ENCODE results near the gene PRPSAP1. TPM values are rescaled to one million over a fixed set of nuclear protein-coding genes. Genes with fewer than 3 reads are reported as not detected.

PRPSAP1 gene
- total and polyA plus RNA-seq, 2 of the 8 experiments (the other 6 are each of a cell fraction or from before 2014, with no cell fraction given) = 32.0 to 54.2 TPM

DNA sequence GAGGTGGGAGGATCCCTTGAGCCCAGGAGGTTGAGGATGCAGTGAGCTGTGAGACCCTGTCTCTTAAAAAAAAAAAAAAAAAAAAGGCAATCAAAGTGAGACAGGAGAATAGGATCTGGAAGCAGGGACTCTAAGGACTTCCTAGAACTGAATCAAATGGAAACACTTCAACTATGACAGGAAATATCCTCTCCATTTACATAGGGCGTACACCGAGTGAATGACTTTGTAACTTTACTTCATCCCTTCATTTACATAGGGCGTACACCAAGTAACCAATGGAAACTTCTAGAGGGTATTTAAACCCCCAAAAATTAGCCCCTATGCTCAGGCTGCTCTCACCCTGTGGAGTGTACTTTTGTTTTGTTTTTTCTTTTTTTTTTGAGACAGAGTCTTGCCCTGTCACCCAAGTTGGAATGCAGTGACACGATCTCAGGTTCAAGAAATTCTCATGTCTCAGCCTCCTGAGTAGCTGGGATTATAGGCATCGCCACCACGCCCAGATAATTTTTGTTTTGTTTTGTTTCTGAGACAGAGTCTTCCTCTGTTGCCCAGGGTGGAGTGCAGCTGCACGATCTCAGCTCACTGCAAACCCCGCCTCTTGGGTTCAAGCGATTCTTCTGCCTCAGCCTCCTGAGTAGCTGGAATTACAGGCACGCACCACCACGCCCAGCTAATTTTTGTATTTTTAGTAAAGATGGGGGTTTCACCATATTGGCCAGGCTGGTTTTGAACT is 9.6 kb upstream of the PRPSAP1 start:
- no peaks in the 10 kb centered on the region for H3K23me2 ChIP-seq (ENCODE audit: low read depth, low read length)
- H3K27ac ChIP-seq (ENCODE audit: low read depth, low read length) = no peak overlapping the region
- H2AFZ ChIP-seq (ENCODE audit: low read length) = no peak overlapping the region
- H3K36me3 ChIP-seq (ENCODE audit: control insufficient read depth in 2 of 4, insufficient read depth in 4 of 4, low read length in 3 of 4) = no peaks in the 10 kb centered on the region
- H2AK5ac ChIP-seq (ENCODE audit: low read depth, low read length) = no peak overlapping the region
- H3K9me3 ChIP-seq (ENCODE audit: insufficient read depth in 2 of 2, low read depth in 1 of 2, low read length in 1 of 2) = no peaks in the 10 kb centered on the region
- no peak overlapping the region for H2BK12ac ChIP-seq (ENCODE audit: low read depth, low read length)
- H3K56ac ChIP-seq (replicated peaks; ENCODE audit: insufficient read length, low read depth, low read length) = no peak overlapping the region
- H3K79me1 ChIP-seq (ENCODE audit: low read depth, low read length) = no peaks in the 10 kb centered on the region
- no peak overlapping the region for H2BK20ac ChIP-seq (ENCODE audit: low read length)
- no peak overlapping the region for H3K4me2 ChIP-seq (ENCODE audit: insufficient read depth in 1 of 2, low read depth in 2 of 2, low read length in 2 of 2)
- no peak overlapping the region for H3K23ac ChIP-seq (ENCODE audit: insufficient read length)
- FAIRE-seq = no peak
- no peaks in the 10 kb centered on the region for H3K27me3 ChIP-seq (replicated peaks in 1 of 4; ENCODE audit: control insufficient read depth in 3 of 4, extremely low read depth in 1 of 4, insufficient read depth in 3 of 4, low read length in 3 of 4)
- no peak overlapping the region for H2BK120ac ChIP-seq (replicated peaks; ENCODE audit: low read depth, low read length)
- no peak overlapping the region for H4K5ac ChIP-seq (ENCODE audit: insufficient read length, low read depth, low read length)
- H3K14ac ChIP-seq (ENCODE audit: insufficient read length) = no peak overlapping the region
- no peaks in the 10 kb centered on the region for H4K20me1 ChIP-seq (replicated peaks in 1 of 2; ENCODE audit: control insufficient read depth in 1 of 2, insufficient read depth in 2 of 2, low read length in 2 of 2)
- H2BK15ac ChIP-seq (ENCODE audit: low read length) = no peak overlapping the region
- H4K8ac ChIP-seq (ENCODE audit: extremely low read depth, insufficient read depth, low read length) = no peak overlapping the region
- ChIA-PET CTCF (ENCODE audit: partially characterized antibody) (interaction anchor here (0.7 to 29.3 kb wide), 8 partner anchors 10 to 114 kb away, joined by 3 to 635 read pairs (median 6); partner anchors contain the start of genes AANAT, PRPSAP1 and SPHK1), POLR2A (ENCODE audit: partially characterized antibody) (interaction anchor here (3.9 kb wide), 1 partner anchor 10 kb away, joined by 15 read pairs; the partner anchor contains the start of gene PRPSAP1)
- H3K4me3 ChIP-seq (ENCODE audit: extremely low read depth in 1 of 4, insufficient read depth in 2 of 4, low read depth in 3 of 4, low read length in 4 of 4) = no peak overlapping the region
- no peak overlapping the region for H3K9ac ChIP-seq (replicated peaks in 1 of 4; ENCODE audit: extremely low read depth in 1 of 4, low read depth in 3 of 4, low read length in 3 of 4)
- H3K4me1 ChIP-seq (replicated peaks in 1 of 4; ENCODE audit: control insufficient read depth in 3 of 4, insufficient read depth in 4 of 4, low read length in 3 of 4) = peaks cover 0 to 4% (median 3%) of the 10 kb centered on the region in 4 experiments; a peak in 3 of 7 replicates
- H4K91ac ChIP-seq (replicated peaks; ENCODE audit: insufficient read length, low read length) = no peak overlapping the region
- H3K79me2 ChIP-seq (ENCODE audit: control insufficient read depth in 1 of 2, insufficient read depth in 2 of 2, low read length in 2 of 2) = no peaks in the 10 kb centered on the region
- no peak overlapping the region for H2BK5ac ChIP-seq (ENCODE audit: low read depth, low read length)
- WGBS, 2 experiments (ENCODE audit: extremely low coverage in 1 of 2, insufficient coverage in 1 of 2, insufficient read length in 1 of 2, insufficient replicate concordance in 2 of 2, low coverage in 1 of 2, low lambda C conversion rate in 2 of 2, missing lambda C conversion rate in 1 of 2) = 93% methylated on average over 11 of the region's 11 CpGs; no CpG with 5 or more reads in 1 of the 2 experiments
- no peak overlapping the region for H3K18ac ChIP-seq (ENCODE audit: extremely low read depth, low read length)
- H3K4ac ChIP-seq (replicated peaks; ENCODE audit: insufficient read length, low read depth, low read length) = no peak overlapping the region
- DNase-seq (ENCODE audit: low read depth in 1 of 2, low spot score in 2 of 2) = no peak
- TF ChIP-seq KDM1A (IDR thresholded peaks at IDR 0.05; ENCODE audit: borderline replicate concordance, low read length) = no peak
- TF ChIP-seq MAX (IDR thresholded peaks at IDR 0.05) = no peak
- TF ChIP-seq CEBPB (IDR thresholded peaks at IDR 0.05; ENCODE audit: low read depth, low read length) = no peak
- no peak for TF ChIP-seq BCL11A (IDR thresholded peaks at IDR 0.05; ENCODE audit: low read depth in 2 of 2, low read length in 2 of 2)
- no peak for TF ChIP-seq POLR2AphosphoS5 (IDR thresholded peaks at IDR 0.05; ENCODE audit: low read depth, low read length)
- no peak for TF ChIP-seq CBX5 (IDR thresholded peaks at IDR 0.05; ENCODE audit: low read depth, low read length)
- TF ChIP-seq, protein P1, sequence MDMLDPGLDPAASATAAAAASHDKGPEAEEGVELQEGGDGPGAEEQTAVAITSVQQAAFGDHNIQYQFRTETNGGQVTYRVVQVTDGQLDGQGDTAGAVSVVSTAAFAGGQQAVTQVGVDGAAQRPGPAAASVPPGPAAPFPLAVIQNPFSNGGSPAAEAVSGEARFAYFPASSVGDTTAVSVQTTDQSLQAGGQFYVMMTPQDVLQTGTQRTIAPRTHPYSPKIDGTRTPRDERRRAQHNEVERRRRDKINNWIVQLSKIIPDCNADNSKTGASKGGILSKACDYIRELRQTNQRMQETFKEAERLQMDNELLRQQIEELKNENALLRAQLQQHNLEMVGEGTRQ (IDR thresholded peaks at IDR 0.05; ENCODE audit: low read length) = no peak
- TF ChIP-seq BRCA1 (IDR thresholded peaks at IDR 0.05; ENCODE audit: low read depth, low read length) = no peak
- TF ChIP-seq POU5F1 (IDR thresholded peaks at IDR 0.05; ENCODE audit: low read depth, low read length) = no peak
- no peak for TF ChIP-seq CHD1 (IDR thresholded peaks at IDR 0.05; ENCODE audit: low read depth, low read length)
- TF ChIP-seq NANOG (IDR thresholded peaks at IDR 0.05; ENCODE audit: insufficient read depth, low read depth, low read length, poor library complexity, severe bottlenecking) = no peak
- TF ChIP-seq TCF12 (IDR thresholded peaks at IDR 0.05; ENCODE audit: low read depth, low read length) = no peak
